ENCODE measurements around the gene RHOC. TPM values are rescaled to one million over a fixed set of nuclear protein-coding genes. Genes with fewer than 3 reads are reported as not detected.
A peak's percentile ranks its signal among the peaks of the same experiment; 100 is the strongest.

The RHOC gene
- total and polyA plus RNA-seq, 2 experiments from 2014 or later, result 65.4 to 76.7 TPM

DNA sequence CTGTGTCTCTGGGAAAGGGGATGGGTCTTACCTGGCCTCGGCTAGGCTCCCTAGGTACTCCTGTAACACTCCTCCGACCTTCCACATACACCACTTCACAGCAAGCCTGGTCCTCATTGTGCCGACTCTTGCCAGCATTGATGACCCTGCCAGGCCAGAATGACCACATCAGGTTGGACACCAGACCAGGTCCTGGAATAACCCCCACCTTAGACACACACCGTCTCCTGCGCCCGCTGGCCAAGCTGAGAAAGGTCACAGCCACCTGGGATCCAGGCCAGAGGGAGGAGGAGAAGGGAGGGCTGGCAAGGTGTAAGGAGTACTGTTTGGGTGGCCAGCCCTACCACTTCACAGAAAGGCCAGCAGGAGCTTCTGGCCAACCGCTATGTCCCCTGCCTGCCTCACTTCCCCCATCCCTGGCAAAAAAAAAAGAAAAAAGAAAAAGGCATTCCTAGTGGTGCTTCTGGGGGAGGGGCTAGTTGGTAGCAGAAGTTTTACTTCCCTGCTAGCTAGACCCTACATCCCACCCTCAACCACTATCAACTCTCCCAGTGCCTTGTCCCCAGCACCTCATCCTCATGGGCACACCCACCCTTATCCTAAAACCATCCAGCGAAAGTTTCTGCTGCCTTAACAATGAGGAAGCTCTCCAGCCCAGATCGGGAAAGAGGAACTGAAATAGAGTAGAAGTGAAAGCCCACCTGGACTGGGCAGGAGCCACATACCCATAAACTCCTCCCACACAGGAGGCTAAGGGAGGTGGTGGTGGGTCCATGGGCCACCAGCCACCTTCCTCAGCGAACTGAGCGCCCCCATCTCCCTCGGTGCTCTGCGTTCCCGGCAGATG, 6.8 kb upstream of the RHOC start (continued):
- TF ChIP-seq, protein P1, sequence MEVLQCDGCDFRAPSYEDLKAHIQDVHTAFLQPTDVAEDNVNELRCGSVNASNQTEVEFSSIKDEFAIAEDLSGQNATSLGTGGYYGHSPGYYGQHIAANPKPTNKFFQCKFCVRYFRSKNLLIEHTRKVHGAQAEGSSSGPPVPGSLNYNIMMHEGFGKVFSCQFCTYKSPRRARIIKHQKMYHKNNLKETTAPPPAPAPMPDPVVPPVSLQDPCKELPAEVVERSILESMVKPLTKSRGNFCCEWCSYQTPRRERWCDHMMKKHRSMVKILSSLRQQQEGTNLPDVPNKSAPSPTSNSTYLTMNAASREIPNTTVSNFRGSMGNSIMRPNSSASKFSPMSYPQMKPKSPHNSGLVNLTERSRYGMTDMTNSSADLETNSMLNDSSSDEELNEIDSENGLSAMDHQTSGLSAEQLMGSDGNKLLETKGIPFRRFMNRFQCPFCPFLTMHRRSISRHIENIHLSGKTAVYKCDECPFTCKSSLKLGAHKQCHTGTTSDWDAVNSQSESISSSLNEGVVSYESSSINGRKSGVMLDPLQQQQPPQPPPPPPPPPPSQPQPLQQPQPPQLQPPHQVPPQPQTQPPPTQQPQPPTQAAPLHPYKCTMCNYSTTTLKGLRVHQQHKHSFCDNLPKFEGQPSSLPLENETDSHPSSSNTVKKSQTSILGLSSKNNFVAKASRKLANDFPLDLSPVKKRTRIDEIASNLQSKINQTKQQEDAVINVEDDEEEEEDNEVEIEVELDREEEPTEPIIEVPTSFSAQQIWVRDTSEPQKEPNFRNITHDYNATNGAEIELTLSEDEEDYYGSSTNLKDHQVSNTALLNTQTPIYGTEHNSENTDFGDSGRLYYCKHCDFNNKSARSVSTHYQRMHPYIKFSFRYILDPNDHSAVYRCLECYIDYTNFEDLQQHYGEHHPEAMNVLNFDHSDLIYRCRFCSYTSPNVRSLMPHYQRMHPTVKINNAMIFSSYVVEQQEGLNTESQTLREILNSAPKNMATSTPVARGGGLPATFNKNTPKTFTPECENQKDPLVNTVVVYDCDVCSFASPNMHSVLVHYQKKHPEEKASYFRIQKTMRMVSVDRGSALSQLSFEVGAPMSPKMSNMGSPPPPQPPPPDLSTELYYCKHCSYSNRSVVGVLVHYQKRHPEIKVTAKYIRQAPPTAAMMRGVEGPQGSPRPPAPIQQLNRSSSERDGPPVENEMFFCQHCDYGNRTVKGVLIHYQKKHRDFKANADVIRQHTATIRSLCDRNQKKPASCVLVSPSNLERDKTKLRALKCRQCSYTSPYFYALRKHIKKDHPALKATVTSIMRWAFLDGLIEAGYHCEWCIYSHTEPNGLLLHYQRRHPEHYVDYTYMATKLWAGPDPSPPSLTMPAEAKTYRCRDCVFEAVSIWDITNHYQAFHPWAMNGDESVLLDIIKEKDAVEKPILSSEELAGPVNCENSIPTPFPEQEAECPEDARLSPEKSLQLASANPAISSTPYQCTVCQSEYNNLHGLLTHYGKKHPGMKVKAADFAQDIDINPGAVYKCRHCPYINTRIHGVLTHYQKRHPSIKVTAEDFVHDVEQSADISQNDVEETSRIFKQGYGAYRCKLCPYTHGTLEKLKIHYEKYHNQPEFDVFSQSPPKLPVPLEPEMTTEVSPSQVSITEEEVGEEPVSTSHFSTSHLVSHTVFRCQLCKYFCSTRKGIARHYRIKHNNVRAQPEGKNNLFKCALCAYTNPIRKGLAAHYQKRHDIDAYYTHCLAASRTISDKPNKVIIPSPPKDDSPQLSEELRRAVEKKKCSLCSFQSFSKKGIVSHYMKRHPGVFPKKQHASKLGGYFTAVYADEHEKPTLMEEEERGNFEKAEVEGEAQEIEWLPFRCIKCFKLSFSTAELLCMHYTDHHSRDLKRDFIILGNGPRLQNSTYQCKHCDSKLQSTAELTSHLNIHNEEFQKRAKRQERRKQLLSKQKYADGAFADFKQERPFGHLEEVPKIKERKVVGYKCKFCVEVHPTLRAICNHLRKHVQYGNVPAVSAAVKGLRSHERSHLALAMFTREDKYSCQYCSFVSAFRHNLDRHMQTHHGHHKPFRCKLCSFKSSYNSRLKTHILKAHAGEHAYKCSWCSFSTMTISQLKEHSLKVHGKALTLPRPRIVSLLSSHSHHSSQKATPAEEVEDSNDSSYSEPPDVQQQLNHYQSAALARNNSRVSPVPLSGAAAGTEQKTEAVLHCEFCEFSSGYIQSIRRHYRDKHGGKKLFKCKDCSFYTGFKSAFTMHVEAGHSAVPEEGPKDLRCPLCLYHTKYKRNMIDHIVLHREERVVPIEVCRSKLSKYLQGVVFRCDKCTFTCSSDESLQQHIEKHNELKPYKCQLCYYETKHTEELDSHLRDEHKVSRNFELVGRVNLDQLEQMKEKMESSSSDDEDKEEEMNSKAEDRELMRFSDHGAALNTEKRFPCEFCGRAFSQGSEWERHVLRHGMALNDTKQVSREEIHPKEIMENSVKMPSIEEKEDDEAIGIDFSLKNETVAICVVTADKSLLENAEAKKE (CRISPR knock-in tag; IDR thresholded peaks at IDR 0.05), result no peak
- TF ChIP-seq EZH2phosphoT487 (IDR thresholded peaks at IDR 0.05; ENCODE audit: unreplicated experiment) (no peak), ZNF331 (CRISPR knock-in tag; IDR thresholded peaks at IDR 0.05; ENCODE audit: low read depth) (no peak), POLR2AphosphoS5 (IDR thresholded peaks at IDR 0.05; ENCODE audit: low read depth) (no peak), EZH2 (IDR thresholded peaks at IDR 0.05; ENCODE audit: low read depth, unreplicated experiment) (no peak)

DNA sequence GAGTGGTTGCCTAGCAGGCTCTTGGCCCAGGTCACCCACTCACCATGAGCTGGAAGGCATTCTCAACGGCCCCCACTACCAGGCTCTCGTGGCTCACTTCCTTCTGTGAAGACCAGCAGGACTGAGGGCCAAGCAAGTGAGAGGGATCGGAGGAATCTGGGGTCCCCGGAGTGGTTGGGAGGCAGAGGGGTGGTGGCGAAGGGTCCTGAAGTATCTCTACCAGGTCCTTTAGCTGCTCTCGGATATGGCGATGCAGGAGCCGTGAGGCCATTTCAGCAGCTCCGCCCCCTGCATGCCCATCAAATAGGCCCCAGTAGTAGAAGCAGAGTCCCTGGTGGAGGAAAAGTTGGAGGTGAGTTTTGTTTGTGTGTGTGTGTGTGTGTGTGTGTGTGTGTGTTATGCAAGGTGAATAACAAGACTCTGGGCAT, 5.8 kb upstream of the RHOC start:
- TF ChIP-seq, protein P2, sequence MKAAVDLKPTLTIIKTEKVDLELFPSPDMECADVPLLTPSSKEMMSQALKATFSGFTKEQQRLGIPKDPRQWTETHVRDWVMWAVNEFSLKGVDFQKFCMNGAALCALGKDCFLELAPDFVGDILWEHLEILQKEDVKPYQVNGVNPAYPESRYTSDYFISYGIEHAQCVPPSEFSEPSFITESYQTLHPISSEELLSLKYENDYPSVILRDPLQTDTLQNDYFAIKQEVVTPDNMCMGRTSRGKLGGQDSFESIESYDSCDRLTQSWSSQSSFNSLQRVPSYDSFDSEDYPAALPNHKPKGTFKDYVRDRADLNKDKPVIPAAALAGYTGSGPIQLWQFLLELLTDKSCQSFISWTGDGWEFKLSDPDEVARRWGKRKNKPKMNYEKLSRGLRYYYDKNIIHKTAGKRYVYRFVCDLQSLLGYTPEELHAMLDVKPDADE (IDR thresholded peaks at IDR 0.05), result no peak
- no peak for TF ChIP-seq POLR2AphosphoS5 (IDR thresholded peaks at IDR 0.05; ENCODE audit: low read depth)
- TF ChIP-seq, protein P3, sequence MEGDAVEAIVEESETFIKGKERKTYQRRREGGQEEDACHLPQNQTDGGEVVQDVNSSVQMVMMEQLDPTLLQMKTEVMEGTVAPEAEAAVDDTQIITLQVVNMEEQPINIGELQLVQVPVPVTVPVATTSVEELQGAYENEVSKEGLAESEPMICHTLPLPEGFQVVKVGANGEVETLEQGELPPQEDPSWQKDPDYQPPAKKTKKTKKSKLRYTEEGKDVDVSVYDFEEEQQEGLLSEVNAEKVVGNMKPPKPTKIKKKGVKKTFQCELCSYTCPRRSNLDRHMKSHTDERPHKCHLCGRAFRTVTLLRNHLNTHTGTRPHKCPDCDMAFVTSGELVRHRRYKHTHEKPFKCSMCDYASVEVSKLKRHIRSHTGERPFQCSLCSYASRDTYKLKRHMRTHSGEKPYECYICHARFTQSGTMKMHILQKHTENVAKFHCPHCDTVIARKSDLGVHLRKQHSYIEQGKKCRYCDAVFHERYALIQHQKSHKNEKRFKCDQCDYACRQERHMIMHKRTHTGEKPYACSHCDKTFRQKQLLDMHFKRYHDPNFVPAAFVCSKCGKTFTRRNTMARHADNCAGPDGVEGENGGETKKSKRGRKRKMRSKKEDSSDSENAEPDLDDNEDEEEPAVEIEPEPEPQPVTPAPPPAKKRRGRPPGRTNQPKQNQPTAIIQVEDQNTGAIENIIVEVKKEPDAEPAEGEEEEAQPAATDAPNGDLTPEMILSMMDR (conservative IDR thresholded peaks at IDR 0.05; ENCODE audit: low read depth in 2 of 2), result no peak
- no peak for TF ChIP-seq NANOG (IDR thresholded peaks at IDR 0.05; ENCODE audit: borderline replicate concordance)
- TF ChIP-seq, protein P4, sequence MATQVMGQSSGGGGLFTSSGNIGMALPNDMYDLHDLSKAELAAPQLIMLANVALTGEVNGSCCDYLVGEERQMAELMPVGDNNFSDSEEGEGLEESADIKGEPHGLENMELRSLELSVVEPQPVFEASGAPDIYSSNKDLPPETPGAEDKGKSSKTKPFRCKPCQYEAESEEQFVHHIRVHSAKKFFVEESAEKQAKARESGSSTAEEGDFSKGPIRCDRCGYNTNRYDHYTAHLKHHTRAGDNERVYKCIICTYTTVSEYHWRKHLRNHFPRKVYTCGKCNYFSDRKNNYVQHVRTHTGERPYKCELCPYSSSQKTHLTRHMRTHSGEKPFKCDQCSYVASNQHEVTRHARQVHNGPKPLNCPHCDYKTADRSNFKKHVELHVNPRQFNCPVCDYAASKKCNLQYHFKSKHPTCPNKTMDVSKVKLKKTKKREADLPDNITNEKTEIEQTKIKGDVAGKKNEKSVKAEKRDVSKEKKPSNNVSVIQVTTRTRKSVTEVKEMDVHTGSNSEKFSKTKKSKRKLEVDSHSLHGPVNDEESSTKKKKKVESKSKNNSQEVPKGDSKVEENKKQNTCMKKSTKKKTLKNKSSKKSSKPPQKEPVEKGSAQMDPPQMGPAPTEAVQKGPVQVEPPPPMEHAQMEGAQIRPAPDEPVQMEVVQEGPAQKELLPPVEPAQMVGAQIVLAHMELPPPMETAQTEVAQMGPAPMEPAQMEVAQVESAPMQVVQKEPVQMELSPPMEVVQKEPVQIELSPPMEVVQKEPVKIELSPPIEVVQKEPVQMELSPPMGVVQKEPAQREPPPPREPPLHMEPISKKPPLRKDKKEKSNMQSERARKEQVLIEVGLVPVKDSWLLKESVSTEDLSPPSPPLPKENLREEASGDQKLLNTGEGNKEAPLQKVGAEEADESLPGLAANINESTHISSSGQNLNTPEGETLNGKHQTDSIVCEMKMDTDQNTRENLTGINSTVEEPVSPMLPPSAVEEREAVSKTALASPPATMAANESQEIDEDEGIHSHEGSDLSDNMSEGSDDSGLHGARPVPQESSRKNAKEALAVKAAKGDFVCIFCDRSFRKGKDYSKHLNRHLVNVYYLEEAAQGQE (IDR thresholded peaks at IDR 0.05; ENCODE audit: unreplicated experiment), result no peak
- TF ChIP-seq EZH2phosphoT487 (IDR thresholded peaks at IDR 0.05; ENCODE audit: unreplicated experiment), result no peak
- H3K27ac ChIP-seq (ENCODE audit: low read depth), result no peak overlapping the region
- peaks cover 33% of the 10 kb centered on the region for H3K4me1 ChIP-seq (ENCODE audit: insufficient read depth)
- H3K9me3 Mint-ChIP-seq, result no peaks in the 10 kb centered on the region; the same call in 2 of the 3 replicates
- DNase-seq (ENCODE audit: low spot score) (no peak), ATAC-seq (no peak)
- peaks cover 46% of the 10 kb centered on the region for H3K27me3 Mint-ChIP-seq (ENCODE audit: insufficient read depth, low read depth, poor library complexity)
- H3K4me2 ChIP-seq, result peak overlapping the region; percentile 99
- H4K20me1 ChIP-seq (replicated peaks; ENCODE audit: insufficient read depth), result no peaks in the 10 kb centered on the region; the same call in 1 of the 2 replicates
- H3K27me3 ChIP-seq (ENCODE audit: insufficient read depth), result peaks cover 32% of the 10 kb centered on the region
- no peak overlapping the region for H3K27ac Mint-ChIP-seq
- H2AFZ ChIP-seq, result no peak overlapping the region
- peaks cover 12% of the 10 kb centered on the region; the same call in 2 of the 3 replicates for H3K36me3 Mint-ChIP-seq (ENCODE audit: low read depth)
- H3K4me3 ChIP-seq, result no peak overlapping the region
- no peaks in the 10 kb centered on the region for H3K79me2 ChIP-seq (replicated peaks; ENCODE audit: insufficient read depth)
- no peaks in the 10 kb centered on the region; the same call in 1 of the 2 replicates for H3K36me3 ChIP-seq (ENCODE audit: insufficient read depth)
- H3K4me3 Mint-ChIP-seq, result peak overlapping the region; percentile 15; the same call in 1 of the 3 replicates
- H3K4me1 Mint-ChIP-seq, result peaks cover 50% of the 10 kb centered on the region
- H3K9me2 ChIP-seq (ENCODE audit: insufficient read depth), result no peaks in the 10 kb centered on the region
- H3F3A ChIP-seq (replicated peaks; ENCODE audit: low read depth), result peaks cover 7% of the 10 kb centered on the region

All from GM23338 (cell line).